ENCODE results near the gene KCTD17.

The KCTD17 gene

DNA sequence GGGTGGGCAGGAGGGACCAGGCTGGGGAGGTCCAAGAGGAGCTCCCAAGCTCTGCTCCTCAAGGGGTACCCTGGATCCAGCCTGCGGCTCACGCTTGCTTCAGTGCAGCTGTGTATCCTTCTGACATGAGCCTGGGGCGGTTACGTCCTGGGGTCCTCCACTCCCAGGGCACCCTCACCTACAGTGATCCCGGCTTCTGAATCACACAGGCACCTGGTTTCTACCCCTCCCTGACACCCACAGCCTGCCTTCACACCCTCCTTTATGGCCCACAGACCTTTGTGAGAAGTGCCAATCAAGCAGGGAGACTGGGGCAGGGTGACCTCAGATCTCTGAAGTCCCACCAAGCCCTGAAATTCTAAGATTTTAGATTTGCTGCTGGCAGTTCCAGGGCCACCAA lies 30.5 kb upstream of the KCTD17 start:
- TF ChIP-seq, protein P1, sequence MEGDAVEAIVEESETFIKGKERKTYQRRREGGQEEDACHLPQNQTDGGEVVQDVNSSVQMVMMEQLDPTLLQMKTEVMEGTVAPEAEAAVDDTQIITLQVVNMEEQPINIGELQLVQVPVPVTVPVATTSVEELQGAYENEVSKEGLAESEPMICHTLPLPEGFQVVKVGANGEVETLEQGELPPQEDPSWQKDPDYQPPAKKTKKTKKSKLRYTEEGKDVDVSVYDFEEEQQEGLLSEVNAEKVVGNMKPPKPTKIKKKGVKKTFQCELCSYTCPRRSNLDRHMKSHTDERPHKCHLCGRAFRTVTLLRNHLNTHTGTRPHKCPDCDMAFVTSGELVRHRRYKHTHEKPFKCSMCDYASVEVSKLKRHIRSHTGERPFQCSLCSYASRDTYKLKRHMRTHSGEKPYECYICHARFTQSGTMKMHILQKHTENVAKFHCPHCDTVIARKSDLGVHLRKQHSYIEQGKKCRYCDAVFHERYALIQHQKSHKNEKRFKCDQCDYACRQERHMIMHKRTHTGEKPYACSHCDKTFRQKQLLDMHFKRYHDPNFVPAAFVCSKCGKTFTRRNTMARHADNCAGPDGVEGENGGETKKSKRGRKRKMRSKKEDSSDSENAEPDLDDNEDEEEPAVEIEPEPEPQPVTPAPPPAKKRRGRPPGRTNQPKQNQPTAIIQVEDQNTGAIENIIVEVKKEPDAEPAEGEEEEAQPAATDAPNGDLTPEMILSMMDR (IDR thresholded peaks at IDR 0.05), result no peak
- DNase-seq (ENCODE audit: low spot score), result no peak
- no peak overlapping the region for H3K27ac ChIP-seq
- peak overlapping the region; percentile 95 for H3K4me3 ChIP-seq

DNA sequence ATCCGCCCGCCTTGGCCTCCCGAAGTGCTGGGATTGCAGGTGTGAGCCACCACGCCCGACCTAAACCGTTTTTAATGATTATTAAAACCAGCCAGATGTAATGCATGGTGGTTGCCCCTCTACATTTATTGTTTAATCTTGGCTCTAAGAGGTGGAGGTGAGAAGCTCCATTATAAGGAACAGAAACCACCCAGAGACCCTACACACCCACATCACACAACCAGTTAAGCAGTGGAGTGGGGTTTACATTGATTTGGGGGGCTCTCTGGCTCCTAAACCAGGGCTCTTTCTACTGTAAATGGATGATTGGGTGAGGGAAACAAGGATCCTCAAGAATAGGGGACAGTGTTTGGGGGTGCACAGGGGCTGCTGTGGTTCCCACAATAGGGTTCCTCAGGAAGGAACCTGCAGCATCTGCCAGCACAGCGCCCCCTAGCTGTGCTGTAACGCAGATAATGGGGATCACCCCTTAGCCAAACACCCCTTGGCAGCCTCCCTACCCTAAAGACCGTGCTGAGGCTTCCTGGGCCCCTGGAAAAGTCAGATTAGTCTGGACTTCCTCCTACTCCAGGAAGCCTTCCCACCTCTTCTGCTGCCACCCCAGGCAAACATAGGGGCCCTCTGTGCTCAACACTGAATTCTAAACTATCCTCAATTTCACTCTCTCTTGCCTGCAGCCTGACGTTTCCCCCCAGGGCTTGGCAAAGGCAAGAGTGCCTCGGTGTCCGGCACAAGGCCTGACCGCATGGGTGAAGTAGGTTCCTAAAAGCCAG lies 29.6 kb upstream of the KCTD17 start:
- no peak for DNase-seq (ENCODE audit: low spot score)
- Histone ChIP-seq H3K27ac (no peak overlapping the region), H3K4me3 (no peak overlapping the region)
- TF ChIP-seq, protein P1 (IDR thresholded peaks at IDR 0.05), result peak; percentile 60

GRCh38 chr22:37022483-37023337 lies 28.8 kb upstream of the KCTD17 start:
- TF ChIP-seq, protein P1 (IDR thresholded peaks at IDR 0.05), result no peak
- Histone ChIP-seq H3K4me3 (no peak overlapping the region), H3K27ac (no peak overlapping the region)
- DNase-seq (ENCODE audit: low spot score), result no peak

DNA sequence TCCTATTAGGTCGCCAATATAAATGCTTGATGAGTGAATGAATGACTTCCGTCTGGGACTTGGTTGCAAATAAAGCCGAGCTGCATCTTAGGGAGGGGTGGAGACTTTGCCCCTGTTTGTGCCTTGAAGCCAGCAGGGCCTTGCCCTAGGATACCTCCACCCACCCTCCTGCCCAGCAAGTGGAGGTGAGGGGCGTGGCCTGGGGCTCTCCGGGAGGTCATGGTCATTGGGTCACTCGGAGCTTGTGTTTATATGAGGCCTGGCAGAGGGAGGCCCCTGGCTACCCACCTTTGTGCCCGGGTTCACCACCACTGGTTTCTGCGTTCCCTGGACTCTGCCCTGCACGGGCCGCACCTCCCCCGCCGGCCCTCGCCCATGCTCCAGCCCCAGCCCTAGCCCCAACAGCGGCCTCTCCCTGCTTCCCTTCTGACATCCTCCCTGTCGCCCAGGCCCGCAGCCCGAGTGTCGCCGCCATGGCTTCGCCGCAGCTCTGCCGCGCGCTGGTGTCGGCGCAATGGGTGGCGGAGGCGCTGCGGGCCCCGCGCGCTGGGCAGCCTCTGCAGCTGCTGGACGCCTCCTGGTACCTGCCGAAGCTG lies 27.7 kb upstream of the KCTD17 start:
- DNase-seq (ENCODE audit: low spot score), result no peak
- TF ChIP-seq, protein P1 (IDR thresholded peaks at IDR 0.05), result no peak
- Histone ChIP-seq H3K27ac (no peak overlapping the region), H3K4me3 (no peak overlapping the region)

DNA sequence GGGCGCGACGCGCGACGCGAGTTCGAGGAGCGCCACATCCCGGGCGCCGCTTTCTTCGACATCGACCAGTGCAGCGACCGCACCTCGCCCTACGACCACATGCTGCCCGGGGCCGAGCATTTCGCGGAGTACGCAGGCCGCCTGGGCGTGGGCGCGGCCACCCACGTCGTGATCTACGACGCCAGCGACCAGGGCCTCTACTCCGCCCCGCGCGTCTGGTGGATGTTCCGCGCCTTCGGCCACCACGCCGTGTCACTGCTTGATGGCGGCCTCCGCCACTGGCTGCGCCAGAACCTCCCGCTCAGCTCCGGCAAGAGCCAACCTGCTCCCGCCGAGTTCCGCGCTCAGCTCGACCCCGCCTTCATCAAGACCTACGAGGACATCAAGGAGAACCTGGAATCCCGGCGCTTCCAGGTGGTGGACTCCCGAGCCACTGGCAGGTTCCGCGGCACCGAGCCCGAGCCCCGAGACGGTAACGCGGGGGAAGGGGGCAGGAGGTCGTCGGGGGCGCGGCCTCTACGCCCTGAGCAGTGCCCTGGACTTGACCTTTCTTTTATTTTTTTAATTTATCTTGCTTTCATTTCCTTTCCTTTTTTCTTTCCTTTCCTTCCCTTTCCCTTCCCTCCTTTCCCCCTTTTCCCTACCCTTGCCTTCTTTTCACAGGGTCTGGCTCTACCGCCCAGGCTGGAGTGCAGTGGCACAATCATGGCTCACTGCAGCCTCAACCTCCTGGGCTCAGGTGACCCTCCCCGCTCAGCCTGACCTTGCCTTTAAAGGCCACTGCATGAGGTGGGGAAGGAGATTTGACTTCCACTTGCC lies 27.0 kb upstream of the KCTD17 start:
- Histone ChIP-seq H3K27ac (no peak overlapping the region), H3K4me3 (no peak overlapping the region)
- no peak for DNase-seq (ENCODE audit: low spot score)
- TF ChIP-seq, protein P1 (IDR thresholded peaks at IDR 0.05), result no peak

- TF ChIP-seq, protein P1 (IDR thresholded peaks at IDR 0.05), result no peak
- Histone ChIP-seq H3K27ac (no peak overlapping the region), H3K4me3 (no peak overlapping the region)
- DNase-seq (ENCODE audit: low spot score), result no peak
These were observed 26.0 kb upstream of the KCTD17 start for GRCh38 chr22:37025500-37026070.

Measured in coronary artery (tissue), 2 donors.